HEK293 (cell line): ENCODE measurements around the gene TRAF2.

Source experiments
- CTCF ChIA-PET: fragments of 350-600 bp; formaldehyde crosslinking; extraction: SDS; loops from one replicate; lab custom pipeline; 2021; ENCODE audit warnings: antibody characterized with exemption; lab: Yijun Ruan, JAX
- POLR2A ChIA-PET: fragments of 300-600 bp; formaldehyde crosslinking; extraction: SDS; loops from one replicate; lab custom pipeline; 2020; ENCODE audit warnings: antibody characterized with exemption, inconsistent platforms; lab: Yijun Ruan, JAX
- H3K27ac ChIP-seq: fragments of 200-500 bp; sonication (Bioruptor generic); 2 replicates; pipeline ENCODE4 v1.5.1; 2014; ENCODE audit warnings: low read depth, low read length, control low read depth, inconsistent platforms; ENCODE audit errors: extremely low read depth
- H3K36me3 ChIP-seq, 2 experiments: fragments of 200-500 bp in 1 of 2; sonication (Bioruptor generic) in 1 of 2; 1 replicate in 1 of 2; 2 replicates in 1 of 2; pipeline ENCODE4 v1.5.1; 2014 to 2017; ENCODE audit warnings: inconsistent platforms in 2 of 2, low read length in 2 of 2; ENCODE audit not compliant: control insufficient read depth in 2 of 2, insufficient read depth in 1 of 2
- H3K4me1 ChIP-seq: fragments of 200-500 bp; sonication (Bioruptor generic); 2 replicates; pipeline ENCODE4 v1.5.1; 2014; ENCODE audit warnings: mild to moderate bottlenecking, low read length, inconsistent platforms; ENCODE audit not compliant: control insufficient read depth, insufficient read depth
- H3K4me3 ChIP-seq: 2 replicates; pipeline ENCODE4 v1.5.1; 2011; ENCODE audit warnings: low read depth, mild to moderate bottlenecking, control low read depth, low read length, moderate library complexity
- H3K9me3 ChIP-seq: fragments of 200-500 bp; sonication (Bioruptor generic); 2 replicates; pipeline ENCODE4 v1.5.1; 2014; ENCODE audit warnings: low read depth, low read length, inconsistent platforms; ENCODE audit not compliant: control insufficient read depth, insufficient read depth
- BCL11A ChIP-seq: fragments of 450-650 bp; formaldehyde crosslinking; IDR thresholded peaks from 2 replicates; pipeline ENCODE4 v1.5.1; 2016; ENCODE audit warnings: low read depth, missing biosample characterization, missing genetic modification characterization
- BCL11B ChIP-seq: fragments of 450-650 bp; formaldehyde crosslinking; IDR thresholded peaks from 2 replicates; pipeline ENCODE4 v1.5.1; 2016; ENCODE audit warnings: low read depth, missing biosample characterization, missing genetic modification characterization
- HOXC10 ChIP-seq: sonication (generic); formaldehyde crosslinking; IDR thresholded peaks from 2 replicates; pipeline ENCODE4 v1.8.1; 2023; ENCODE audit warnings: mild to moderate bottlenecking, missing genetic modification reagents
- MZF1 ChIP-seq: fragments of 450-650 bp; formaldehyde crosslinking; IDR thresholded peaks from 2 replicates; pipeline ENCODE4 v1.5.1; 2017; ENCODE audit warnings: missing biosample characterization, missing genetic modification characterization, borderline replicate concordance
- PRDM6 ChIP-seq: fragments of 450-650 bp; formaldehyde crosslinking; IDR thresholded peaks from 2 replicates; pipeline ENCODE4 v1.5.1; 2017; ENCODE audit warnings: missing biosample characterization, missing genetic modification characterization
- TRIM28 ChIP-seq: IDR thresholded peaks from 2 replicates; pipeline ENCODE4 v1.6.1; 2011; ENCODE audit warnings: low read length, control low read depth, borderline replicate concordance
- ZBTB11 ChIP-seq: fragments of 450-650 bp; formaldehyde crosslinking; conservative IDR thresholded peaks from 2 replicates; pipeline ENCODE4 v1.5.1; 2016; ENCODE audit warnings: low read depth, missing biosample characterization, missing genetic modification characterization
- ZBTB7A ChIP-seq: fragments of 450-650 bp; formaldehyde crosslinking; IDR thresholded peaks from 2 replicates; pipeline ENCODE4 v1.5.1; 2016; ENCODE audit warnings: low read depth, missing biosample characterization, missing genetic modification characterization
- ZFP41 ChIP-seq: fragments of 450-650 bp; formaldehyde crosslinking; IDR thresholded peaks from 2 replicates; pipeline ENCODE4 v1.5.1; 2016; ENCODE audit warnings: missing biosample characterization, missing genetic modification characterization, borderline replicate concordance
- ZNF132 ChIP-seq: fragments of 450-650 bp; formaldehyde crosslinking; IDR thresholded peaks from 2 replicates; pipeline ENCODE4 v1.5.1; 2017; ENCODE audit warnings: missing biosample characterization, missing genetic modification characterization, borderline replicate concordance
- ZNF138 ChIP-seq: fragments of 450-650 bp; formaldehyde crosslinking; IDR thresholded peaks from 2 replicates; pipeline ENCODE4 v1.5.1; 2016; ENCODE audit warnings: missing biosample characterization, missing genetic modification characterization, borderline replicate concordance
- ZNF174 ChIP-seq: fragments of 450-650 bp; formaldehyde crosslinking; IDR thresholded peaks from 2 replicates; pipeline ENCODE4 v1.5.0; 2017; ENCODE audit warnings: missing biosample characterization, mild to moderate bottlenecking, missing genetic modification characterization
- ZNF324 ChIP-seq: fragments of 450-650 bp; formaldehyde crosslinking; IDR thresholded peaks from 2 replicates; pipeline ENCODE4 v1.5.1; 2016; ENCODE audit warnings: missing biosample characterization, missing genetic modification characterization
- ZNF394 ChIP-seq: fragments of 450-650 bp; formaldehyde crosslinking; IDR thresholded peaks from 2 replicates; pipeline ENCODE4 v1.5.1; 2016; ENCODE audit warnings: missing biosample characterization, missing genetic modification characterization, mild to moderate bottlenecking, moderate library complexity, borderline replicate concordance
- ZNF510 ChIP-seq: fragments of 450-650 bp; formaldehyde crosslinking; IDR thresholded peaks from 2 replicates; pipeline ENCODE4 v1.5.1; 2018; ENCODE audit warnings: mild to moderate bottlenecking, missing genetic modification characterization, missing biosample characterization; ENCODE audit not compliant: insufficient replicate concordance
- ZNF549 ChIP-seq: fragments of 450-650 bp; IDR thresholded peaks from 2 replicates; pipeline ENCODE4 v1.5.1; 2018; ENCODE audit warnings: missing biosample characterization, missing genetic modification characterization, mild to moderate bottlenecking, inconsistent platforms, moderate library complexity
- ZNF677 ChIP-seq: fragments of 450-650 bp; IDR thresholded peaks from 2 replicates; pipeline ENCODE4 v1.5.0; 2018; ENCODE audit warnings: missing biosample characterization, mild to moderate bottlenecking, missing genetic modification characterization, moderate library complexity
- ZNF768 ChIP-seq: fragments of 450-650 bp; formaldehyde crosslinking; IDR thresholded peaks from 2 replicates; pipeline ENCODE4 v1.5.1; 2018; ENCODE audit warnings: missing biosample characterization, mild to moderate bottlenecking, missing genetic modification characterization
- ZSCAN5A ChIP-seq: fragments of 450-650 bp; formaldehyde crosslinking; IDR thresholded peaks from 2 replicates; pipeline ENCODE4 v1.5.1; 2016; ENCODE audit warnings: missing biosample characterization, missing genetic modification characterization
- TF ChIP-seq, protein P1 (sequence below): fragments of 450-650 bp; formaldehyde crosslinking; IDR thresholded peaks from 2 replicates; pipeline ENCODE4 v1.5.1; 2016; ENCODE audit warnings: missing biosample characterization, missing genetic modification characterization

Gene TRAF2

GRCh38 chr9:136970361-136970760, 84.0 kb downstream of the TRAF2 start (continued):
- TF ChIP-seq MZF1 (tag by site-specific recombination), result no peak

DNA sequence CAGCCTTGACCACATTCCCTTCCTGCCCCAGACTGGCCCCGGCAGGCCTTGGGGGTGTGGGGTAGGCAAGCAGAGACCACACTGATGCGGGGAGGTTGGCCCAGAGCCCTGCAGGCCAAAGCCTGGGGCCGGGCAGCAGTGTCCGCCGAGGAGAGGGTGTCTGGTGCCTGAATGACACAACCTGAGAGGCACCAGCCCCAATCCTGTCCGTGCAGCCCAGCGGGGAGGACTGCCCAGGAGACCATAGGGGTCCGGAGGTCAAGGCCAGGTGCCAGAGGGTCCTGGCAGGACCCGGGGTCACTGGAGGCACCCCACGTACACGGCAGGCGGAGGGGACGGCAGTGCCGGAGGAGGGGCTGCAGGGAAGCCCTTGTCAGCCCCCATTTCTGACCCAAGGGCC, 85.4 kb downstream of the TRAF2 start:
- no peak overlapping the region for H3K4me3 ChIP-seq
- no peaks in the 10 kb centered on the region for H3K9me3 ChIP-seq
- POLR2A ChIA-PET, result no interaction called here
- TF ChIP-seq ZSCAN5A (tag by site-specific recombination) (no peak), BCL11B (0 out of 2 replicates have a peak, but pooled peaks have one; percentile 14)
- TF ChIP-seq, all 188 proteins: peak for 1
- H3K27ac ChIP-seq, result no peak overlapping the region
- H3K36me3 ChIP-seq, result no peaks in the 10 kb centered on the region
- CTCF ChIA-PET, result interaction anchor here (0.5 to 1.5 kb wide), 2 partner anchors 58 to 95 kb away, joined by 4 to 5 read pairs; no protein-coding TSS in a partner anchor
- H3K4me1 ChIP-seq, result no peaks in the 10 kb centered on the region

DNA sequence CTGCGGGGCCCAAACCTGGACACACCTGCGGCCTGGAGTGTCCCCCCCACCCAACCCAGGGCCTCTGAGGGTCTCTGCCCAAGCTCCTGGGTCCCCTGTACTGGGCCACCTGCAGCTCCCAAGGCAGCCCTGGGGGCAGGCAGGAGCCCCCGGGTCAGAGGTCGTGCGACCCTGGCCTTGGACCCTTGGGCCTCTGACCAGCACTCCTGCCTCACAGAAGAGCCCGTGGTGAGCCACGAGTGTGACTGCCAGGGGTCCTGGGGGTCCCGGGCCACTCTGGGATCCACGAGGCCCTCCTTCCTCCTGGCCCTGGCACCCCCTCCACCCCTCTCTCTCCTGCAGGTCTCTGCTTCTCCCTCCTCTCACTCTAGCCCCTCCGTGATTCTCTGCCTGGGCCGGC, 86.0 kb downstream of the TRAF2 start:
- Histone ChIP-seq H3K9me3 (no peaks in the 10 kb centered on the region), H3K4me3 (no peak overlapping the region)
- POLR2A ChIA-PET, result no interaction called here
- TF ChIP-seq ZNF510 (tag by site-specific recombination) (no peak), BCL11B (peak; percentile 34; the same call in 1 of the 2 replicates), ZNF324 (tag by site-specific recombination) (no peak), PRDM6 (tag by site-specific recombination) (no peak), BCL11A (tag by site-specific recombination) (peak; percentile 62; the same call in 1 of the 2 replicates), ZNF394 (tag by site-specific recombination) (no peak), ZNF768 (tag by site-specific recombination) (no peak), TRIM28 (no peak), ZNF138 (tag by site-specific recombination) (no peak), ZBTB11 (no peak), ZBTB7A (tag by site-specific recombination) (0 out of 2 replicates have a peak, but pooled peaks have one; percentile 31), ZNF677 (tag by site-specific recombination) (no peak), ZNF549 (no peak), ZNF132 (tag by site-specific recombination) (no peak), HOXC10 (CRISPR knock-in tag) (no peak), ZNF174 (tag by site-specific recombination) (no peak), ZFP41 (tag by site-specific recombination) (no peak)
- TF ChIP-seq, protein P1, sequence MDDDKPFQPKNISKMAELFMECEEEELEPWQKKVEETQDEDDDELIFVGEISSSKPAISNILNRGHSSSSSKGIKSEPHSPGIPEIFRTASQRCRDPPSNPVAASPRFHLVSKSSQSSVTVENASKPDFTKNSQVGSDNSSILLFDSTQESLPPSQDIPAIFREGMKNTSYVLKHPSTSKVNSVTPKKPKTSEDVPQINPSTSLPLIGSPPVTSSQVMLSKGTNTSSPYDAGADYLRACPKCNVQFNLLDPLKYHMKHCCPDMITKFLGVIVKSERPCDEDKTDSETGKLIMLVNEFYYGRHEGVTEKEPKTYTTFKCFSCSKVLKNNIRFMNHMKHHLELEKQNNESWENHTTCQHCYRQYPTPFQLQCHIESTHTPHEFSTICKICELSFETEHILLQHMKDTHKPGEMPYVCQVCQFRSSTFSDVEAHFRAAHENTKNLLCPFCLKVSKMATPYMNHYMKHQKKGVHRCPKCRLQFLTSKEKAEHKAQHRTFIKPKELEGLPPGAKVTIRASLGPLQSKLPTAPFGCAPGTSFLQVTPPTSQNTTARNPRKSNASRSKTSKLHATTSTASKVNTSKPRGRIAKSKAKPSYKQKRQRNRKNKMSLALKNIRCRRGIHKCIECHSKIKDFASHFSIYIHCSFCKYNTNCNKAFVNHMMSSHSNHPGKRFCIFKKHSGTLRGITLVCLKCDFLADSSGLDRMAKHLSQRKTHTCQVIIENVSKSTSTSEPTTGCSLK (tag by site-specific recombination), result no peak
- TF ChIP-seq, all 188 proteins: peak for 3
- CTCF ChIA-PET, result no interaction called here
- no peak overlapping the region for H3K27ac ChIP-seq
- H3K4me1 ChIP-seq, result no peaks in the 10 kb centered on the region
- H3K36me3 ChIP-seq, result no peaks in the 10 kb centered on the region
